HG03196 (cell line): ENCODE measurements around the gene ARID4B.
"Not testable (repeated sequence)": the region's sequence is repeated elsewhere in the genome, so short reads cannot be mapped to it uniquely, and the experiment has no call there.

Source experiments
- ATAC-seq: cut with Tn5 transposase; IDR thresholded peaks from one replicate; pipeline ENCODE4 v1.9.1; 2021; ENCODE audit not compliant: unreplicated experiment

The ARID4B gene

GRCh38 chr1:235238558-235238957 lies 89.4 kb downstream of the ARID4B start:
- ATAC-seq, result no peak

GRCh38 chr1:235236128-235236527 lies 91.9 kb downstream of the ARID4B start:
- no peak for ATAC-seq

GRCh38 chr1:235229868-235230267 lies 98.1 kb downstream of the ARID4B start:
- no peak for ATAC-seq

GRCh38 chr1:235227414-235227813 lies 100.6 kb downstream of the ARID4B start:
- ATAC-seq, result no peak

GRCh38 chr1:235226933-235227332 lies 101.0 kb downstream of the ARID4B start:
- ATAC-seq, result no peak

GRCh38 chr1:235225299-235225698 lies 102.7 kb downstream of the ARID4B start:
- no peak for ATAC-seq

GRCh38 chr1:235221653-235222375 lies 106.2 kb downstream of the ARID4B start:
- ATAC-seq, result no peak

- no peak for ATAC-seq
These were observed 112.5 kb downstream of the ARID4B start for GRCh38 chr1:235215453-235215852.

GRCh38 chr1:235214962-235215361 lies 113.0 kb downstream of the ARID4B start:
- not testable (repeated sequence) for ATAC-seq

DNA sequence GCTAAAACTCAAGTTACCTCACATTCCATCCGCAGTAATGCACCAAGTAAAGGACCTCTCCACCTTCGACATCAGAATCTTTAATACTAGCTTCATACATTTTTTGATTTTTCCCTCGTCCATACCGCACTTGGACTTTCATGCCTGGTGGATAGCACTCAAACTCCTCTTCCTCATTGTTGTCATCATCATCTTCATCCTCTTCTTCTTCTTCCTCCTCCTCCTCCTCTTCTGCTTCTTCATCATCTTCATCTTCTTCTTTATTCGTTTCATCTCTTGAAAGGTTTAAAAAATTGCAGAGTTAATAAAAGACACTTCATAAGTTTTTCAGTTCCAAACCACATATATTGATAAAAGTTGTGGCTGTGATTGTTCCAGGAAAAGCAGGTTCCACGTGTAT lies 114.2 kb downstream of the ARID4B start:
- ATAC-seq, result no peak

DNA sequence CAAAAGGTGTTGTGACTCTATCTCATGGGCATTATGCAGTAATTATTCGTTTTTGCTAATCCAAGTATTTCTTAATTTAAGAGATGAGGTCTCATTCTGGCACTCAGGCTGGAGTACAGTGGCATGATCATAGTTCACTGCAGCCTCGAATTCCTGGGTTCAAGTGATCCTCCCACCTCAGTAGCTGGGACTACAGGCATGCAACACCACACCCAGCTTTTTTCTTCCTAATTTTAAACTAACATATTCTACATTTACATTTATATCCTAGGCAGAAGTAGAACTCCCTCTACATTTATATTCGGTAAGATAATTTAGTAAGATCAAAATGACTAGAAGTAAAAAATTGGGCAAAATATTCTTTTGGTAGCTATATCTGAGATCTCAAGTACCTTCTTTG lies 116.5 kb downstream of the ARID4B start:
- ATAC-seq, result no peak

- ATAC-seq, result no peak
These were observed 120.8 kb downstream of the ARID4B start for GRCh38 chr1:235207209-235207565.

- no peak for ATAC-seq
These were observed 121.3 kb downstream of the ARID4B start for GRCh38 chr1:235206533-235207208.

DNA sequence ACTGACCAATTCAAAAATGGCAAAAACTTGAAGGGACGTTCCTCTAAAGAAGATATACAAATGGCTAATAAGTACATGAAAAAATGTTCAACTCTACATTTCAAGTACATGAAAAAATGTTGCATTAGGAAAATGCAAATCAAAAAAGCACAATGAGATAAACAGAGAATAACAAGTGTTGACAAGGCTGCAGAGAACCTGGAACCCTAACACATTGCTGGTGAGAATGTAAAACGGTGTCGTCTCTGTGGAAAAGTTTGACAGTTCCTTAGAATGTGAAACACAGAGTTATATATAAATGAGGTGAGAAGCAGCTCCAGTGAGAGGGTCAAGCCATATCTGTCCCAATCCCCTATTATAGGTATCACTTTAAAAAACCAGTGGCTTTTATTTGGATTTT lies 122.3 kb downstream of the ARID4B start:
- no peak for ATAC-seq

GRCh38 chr1:235203428-235203827 lies 124.6 kb downstream of the ARID4B start:
- no peak for ATAC-seq

GRCh38 chr1:235202447-235202846 lies 125.5 kb downstream of the ARID4B start:
- not testable (repeated sequence) for ATAC-seq

DNA sequence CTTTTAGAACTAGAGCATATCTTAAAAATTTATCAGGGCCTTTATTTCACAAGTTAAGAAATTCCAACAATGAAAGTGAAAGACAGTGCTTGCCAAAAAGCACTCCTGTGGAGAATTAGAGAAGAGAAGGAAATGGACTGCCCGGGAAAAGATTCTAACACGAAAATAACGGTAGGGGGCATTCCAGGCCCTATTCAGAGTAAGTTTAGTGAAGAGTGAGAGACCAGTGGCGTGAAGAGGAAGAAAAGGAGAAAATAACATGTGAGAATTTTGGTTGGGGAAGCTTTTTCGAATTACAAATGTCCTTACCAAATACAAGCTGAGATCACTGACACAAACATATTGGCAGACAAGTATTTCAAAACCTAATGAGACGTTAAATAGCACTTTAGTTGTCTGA lies 128.5 kb downstream of the ARID4B start:
- ATAC-seq, result no peak

DNA sequence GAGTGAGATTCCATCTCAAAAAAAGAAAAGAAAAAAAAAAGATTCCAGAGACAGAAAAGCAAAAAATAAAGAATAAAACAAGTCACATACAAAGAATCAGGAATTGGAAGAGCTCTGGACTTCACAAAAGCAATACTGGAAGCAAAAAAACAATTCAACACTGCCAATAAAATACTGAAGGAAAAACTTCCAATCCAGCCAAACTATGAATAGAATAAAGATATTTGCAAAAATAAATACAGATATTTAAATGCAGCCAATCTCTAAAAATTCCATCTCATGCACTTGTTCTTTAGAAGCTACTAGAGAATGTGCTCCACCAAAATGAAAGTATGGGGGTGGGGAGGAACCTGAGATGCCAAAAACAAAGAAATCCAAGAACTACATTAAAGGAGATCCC lies 137.5 kb downstream of the ARID4B start:
- no peak for ATAC-seq

DNA sequence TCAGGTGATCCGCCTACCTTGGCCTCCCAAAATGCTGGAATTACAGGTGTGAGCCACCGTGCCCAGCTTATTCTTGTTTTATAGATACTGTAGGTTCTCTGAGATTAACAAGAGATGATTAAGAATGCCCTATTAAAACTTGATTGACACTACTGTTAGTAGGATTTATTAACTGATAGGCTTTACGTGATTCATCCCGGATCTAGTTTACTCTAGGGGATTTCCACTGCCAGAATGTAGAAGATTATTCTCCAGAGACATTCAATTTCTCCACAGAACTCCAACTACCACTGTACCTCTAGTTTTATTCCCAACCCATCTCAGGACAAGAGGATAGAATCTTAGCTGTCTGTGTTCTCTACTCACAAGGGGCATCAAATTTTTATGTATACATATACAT lies 140.7 kb downstream of the ARID4B start:
- ATAC-seq, result no peak

GRCh38 chr1:235181561-235182245 lies 146.3 kb downstream of the ARID4B start:
- no peak for ATAC-seq

- no peak for ATAC-seq
These were observed 147.0 kb downstream of the ARID4B start for GRCh38 chr1:235180916-235181460.

GRCh38 chr1:235176486-235176885 lies 151.5 kb downstream of the ARID4B start:
- no peak for ATAC-seq
